Ovary (tissue), 9 donors: ENCODE results near the gene ADARB2. TPM values are rescaled to one million over a fixed set of nuclear protein-coding genes. Genes with fewer than 3 reads are reported as not detected.

Experiments used
- DNase-seq, 5 donors: peaks; one replicate each; pipeline ENCODE4 v3.0.0-alpha.2; 2019 to 2020
- H3K27ac ChIP-seq, 2 donors: fragments of 200-600 bp; one replicate each; pipeline versions ENCODE4 v1.5.1 to v1.8.0; 2019 to 2022
- H3K27me3 ChIP-seq: fragments of 200-600 bp; one replicate; pipeline ENCODE4 v1.8.0; 2022
- H3K36me3 ChIP-seq: fragments of 200-600 bp; sonication (generic); one replicate; pipeline ENCODE4 v1.5.1; 2019
- H3K4me1 ChIP-seq: one replicate; pipeline ENCODE4 v1.8.1; 2013; ENCODE audit warnings: mild to moderate bottlenecking, moderate library complexity; ENCODE audit not compliant: insufficient read depth
- H3K4me3 ChIP-seq: fragments of 200-600 bp; sonication (generic); one replicate; pipeline ENCODE4 v1.5.1; 2017
- H3K9me3 ChIP-seq, 2 donors: fragments of 200-600 bp in 1 of 2; sonication (generic) in 1 of 2; one replicate each; pipeline versions ENCODE4 v1.5.1 to v1.8.1; 2013 to 2019; ENCODE audit warnings: mild to moderate bottlenecking in 1 of 2, moderate library complexity in 1 of 2
- CTCF ChIP-seq, 3 donors: fragments of 450-650 bp in 2 of 3; fragments of 200-600 bp in 1 of 3; IDR thresholded peaks; one replicate each; pipeline versions ENCODE4 v1.5.1 to v1.8.0; 2016 to 2022; ENCODE audit warnings: antibody characterized with exemption in 3 of 3, mild to moderate bottlenecking in 1 of 3
- EP300 ChIP-seq: sonication (generic); formaldehyde crosslinking; IDR thresholded peaks from one replicate; pipeline ENCODE4 v1.6.1; 2017; ENCODE audit warnings: antibody characterized with exemption
- POLR2A ChIP-seq: fragments of 450-650 bp; IDR thresholded peaks from one replicate; pipeline ENCODE4 v1.6.1; 2017; ENCODE audit warnings: antibody characterized with exemption, mild to moderate bottlenecking, moderate library complexity
- whole genome bisulfite sequencing, 3 donors: extraction: QIAGEN DNeasy Blood & Tissue Kit in 1 of 3; methylation state at CpG; one replicate each; pipeline versions ENCODE4 v1.1.5 to v1.1.7; 2013 to 2017; 5-methylcytosine and 5-hydroxymethylcytosine counted together
- intact Hi-C, 4 donors: fragments of 100-400 bp; cut with DNase I; formaldehyde crosslinking; loops; one replicate each; pipeline versions ENCODE4 v1.11.0 to v1.15.1; 2022 to 2023
- polyA plus RNA-seq, 2 donors: library from polyadenylated mRNA; stranded (reverse); fragments of 200-250 nt in 1 of 2; fragments of 350-450 nt in 1 of 2; fragmentation: Illumina TruSeq in 1 of 2; extraction: RNeasy Lipid Tissue Mini Kit (QIAGEN cat#74804) in 1 of 2; gene quantifications; one replicate each; pipeline ENCODE4 v1.2.3, GENCODE V29; 2013 to 2014
- total RNA-seq, 7 donors: library from RNA; depleted of rRNA in 2 of 7; stranded (reverse); fragments of >200 nt in 2 of 7; fragmentation: NEBNext Ultra II Directional in 3 of 7; extraction: Animal tissue kit (Norgen Biotek cat#: 25700) in 3 of 7; gene quantifications; one replicate each; pipeline versions ENCODE4 v1.1.0 to v1.2.4, GENCODE V29; 2016 to 2023
- donor health status: DM: no; HTN: no; CAD: no; lungs with moderate emphysema.
- donor health status: DM: no; HTN: no; CAD: no.
- donor health status: Bipolar disorder and iron deficiency.
- donor health status: DM: yes; HTN: yes; CAD: no.
- donor health status: DM: no; HTN: no; CAD: no.
- donor health status: DM: yes; HTN: yes; CAD: no.

Gene ADARB2
- total and polyA plus RNA-seq, 9 donors: 0.12 to 2.0 (median 0.36) TPM; not detected in 2

GRCh38 chr10:1607466-1607865 is 129.9 kb downstream of the ADARB2 start:
- no peak for DNase-seq
- intact Hi-C loops: no loop called here
- 86 to 92% (median 87%) methylated on average over 14 of the region's 14 CpGs for WGBS, 3 donors
- H3K36me3 ChIP-seq: no peaks in the 10 kb centered on the region
- H3K27me3 ChIP-seq: no peaks in the 10 kb centered on the region
- H3K27ac ChIP-seq: no peak overlapping the region
- H3K9me3 ChIP-seq: no peaks in the 10 kb centered on the region
- no peak overlapping the region for H3K4me3 ChIP-seq
- TF ChIP-seq EP300: no peak
- TF ChIP-seq CTCF (IDR thresholded peaks at IDR 0.05): no peak
- TF ChIP-seq POLR2A: no peak
- no peaks in the 10 kb centered on the region for H3K4me1 ChIP-seq

GRCh38 chr10:1605999-1606940 is 131.1 kb downstream of the ADARB2 start:
- WGBS, 3 donors: 76 to 81% (median 80%) methylated on average over 14 of the region's 14 CpGs
- Histone ChIP-seq H3K36me3 (no peaks in the 10 kb centered on the region), H3K27me3 (no peaks in the 10 kb centered on the region), H3K9me3 (no peaks in the 10 kb centered on the region), H3K4me3 (no peak overlapping the region), H3K27ac (no peak overlapping the region), H3K4me1 (no peaks in the 10 kb centered on the region)
- no peak for DNase-seq
- TF ChIP-seq EP300: no peak
- TF ChIP-seq POLR2A: no peak
- TF ChIP-seq CTCF (IDR thresholded peaks at IDR 0.05): no peak
- intact Hi-C loops: no loop called here

GRCh38 chr10:1605121-1605520 is 132.2 kb downstream of the ADARB2 start:
- no peaks in the 10 kb centered on the region for H3K27me3 ChIP-seq
- 83 to 90% (median 85%) methylated on average over 5 of the region's 5 CpGs for WGBS, 3 donors
- no peak overlapping the region for H3K4me3 ChIP-seq
- no peaks in the 10 kb centered on the region for H3K4me1 ChIP-seq
- no peak for TF ChIP-seq CTCF (IDR thresholded peaks at IDR 0.05)
- TF ChIP-seq EP300: no peak
- no peak for TF ChIP-seq POLR2A
- H3K9me3 ChIP-seq: no peaks in the 10 kb centered on the region
- intact Hi-C loops: no loop called here
- DNase-seq: no peak
- no peak overlapping the region for H3K27ac ChIP-seq
- no peaks in the 10 kb centered on the region for H3K36me3 ChIP-seq

- intact Hi-C loops: no loop called here
- no peak for TF ChIP-seq POLR2A
- TF ChIP-seq EP300: no peak
- no peak for TF ChIP-seq CTCF (IDR thresholded peaks at IDR 0.05)
- WGBS, 3 donors: 25 to 35% (median 29%) methylated on average over 7 of the region's 7 CpGs
- no peaks in the 10 kb centered on the region for H3K4me1 ChIP-seq
- no peaks in the 10 kb centered on the region for H3K27me3 ChIP-seq
- no peaks in the 10 kb centered on the region for H3K36me3 ChIP-seq
- no peak overlapping the region for H3K4me3 ChIP-seq
- H3K9me3 ChIP-seq: no peaks in the 10 kb centered on the region
- DNase-seq: no peak
- H3K27ac ChIP-seq: no peak overlapping the region
These were observed 133.1 kb downstream of the ADARB2 start for GRCh38 chr10:1604246-1604645.
